Measurements from ENCODE around the gene BMP7.

BMP7 gene

GRCh38 chr20:57166568-57167291 is 99.7 kb downstream of the BMP7 start:
- Histone ChIP-seq H3K79me1 (ENCODE audit: low read length) (no peaks in the 10 kb centered on the region), H3K9ac (ENCODE audit: low read length) (no peak overlapping the region), H3K36me3 (ENCODE audit: control insufficient read depth in 1 of 2, insufficient read depth in 2 of 2, low read length in 2 of 2) (no peaks in the 10 kb centered on the region), H3K23ac (ENCODE audit: low read length) (no peak overlapping the region), H2AK5ac (ENCODE audit: low read length) (no peak overlapping the region), H2BK5ac (ENCODE audit: low read depth, low read length, poor library complexity) (no peak overlapping the region), H4K12ac (ENCODE audit: low read depth, low read length) (no peak overlapping the region), H3K79me2 (ENCODE audit: control insufficient read depth, insufficient read depth, low read length, poor library complexity) (no peaks in the 10 kb centered on the region), H3K4me2 (ENCODE audit: low read length) (no peak overlapping the region), H3K18ac (ENCODE audit: low read length) (no peak overlapping the region), H3K9me3 (ENCODE audit: insufficient read depth, low read depth, low read length) (peaks cover 6% of the 10 kb centered on the region), H2BK12ac (ENCODE audit: low read length) (no peak overlapping the region), H4K91ac (ENCODE audit: low read depth, low read length) (no peak overlapping the region), H2AFZ (ENCODE audit: insufficient read depth, low read length, poor library complexity) (no peak overlapping the region), H3K4me1 (ENCODE audit: control insufficient read depth in 1 of 2, insufficient read depth in 2 of 2, low read length in 2 of 2) (peaks cover 0 to 10% of the 10 kb centered on the region in 2 experiments), H3K4ac (ENCODE audit: low read depth, low read length) (no peak overlapping the region), H3K14ac (ENCODE audit: low read length) (no peak overlapping the region), H4K8ac (ENCODE audit: low read depth, low read length) (no peak overlapping the region), H3K27me3 (ENCODE audit: insufficient read depth, low read length) (no peaks in the 10 kb centered on the region), H3K27ac (ENCODE audit: low read depth, low read length) (no peak overlapping the region), H3K4me3 (ENCODE audit: low read depth, low read length) (no peak overlapping the region), H2BK120ac (ENCODE audit: insufficient read depth, low read length, poor library complexity) (no peak overlapping the region)
- DNase-seq, result peak; percentile 96
- no CpG with 5 or more reads among the region's 18 CpGs for WGBS (ENCODE audit: extremely low coverage, insufficient coverage, insufficient read length)

DNA sequence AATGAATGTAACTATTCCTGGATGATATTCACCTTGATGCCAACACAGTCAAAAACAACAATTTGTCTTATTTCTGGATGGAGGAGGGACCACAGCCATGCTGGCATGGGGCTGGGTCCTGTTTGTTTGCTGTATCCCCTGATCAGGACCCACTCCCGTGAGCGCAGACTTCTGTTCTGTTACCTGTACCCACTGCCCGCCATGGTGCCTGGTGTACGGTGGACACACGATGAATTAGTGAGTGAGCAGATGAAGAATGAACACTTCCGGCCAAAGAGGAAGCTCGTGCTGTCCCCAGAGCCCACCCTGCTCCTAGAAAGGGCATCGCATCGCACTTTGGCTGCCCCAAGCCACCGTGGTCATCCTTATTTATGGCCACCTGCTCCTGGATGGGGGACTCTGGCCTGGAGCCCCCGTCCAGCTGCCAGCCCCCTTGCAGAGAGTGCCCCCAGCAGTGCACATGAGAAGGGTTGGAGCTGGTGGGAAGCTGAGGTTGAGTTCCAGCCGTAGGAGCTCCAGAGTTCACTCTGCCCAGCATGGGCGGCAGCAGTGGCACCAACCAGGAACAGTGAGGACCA is 100.9 kb downstream of the BMP7 start:
- no peaks in the 10 kb centered on the region for H3K79me1 ChIP-seq (ENCODE audit: low read length)
- H3K27me3 ChIP-seq (ENCODE audit: insufficient read depth, low read length), result no peaks in the 10 kb centered on the region
- H3K9ac ChIP-seq (ENCODE audit: low read length), result no peak overlapping the region
- no peak overlapping the region for H4K91ac ChIP-seq (ENCODE audit: low read depth, low read length)
- H3K4ac ChIP-seq (ENCODE audit: low read depth, low read length), result no peak overlapping the region
- H3K23ac ChIP-seq (ENCODE audit: low read length), result no peak overlapping the region
- no peak overlapping the region for H2BK120ac ChIP-seq (ENCODE audit: insufficient read depth, low read length, poor library complexity)
- no peak overlapping the region for H3K27ac ChIP-seq (ENCODE audit: low read depth, low read length)
- no peak overlapping the region for H3K4me2 ChIP-seq (ENCODE audit: low read length)
- no peak overlapping the region for H2BK12ac ChIP-seq (ENCODE audit: low read length)
- peaks cover 0 to 10% of the 10 kb centered on the region in 2 experiments for H3K4me1 ChIP-seq (ENCODE audit: control insufficient read depth in 1 of 2, insufficient read depth in 2 of 2, low read length in 2 of 2)
- no peak overlapping the region for H4K8ac ChIP-seq (ENCODE audit: low read depth, low read length)
- no peak overlapping the region for H3K14ac ChIP-seq (ENCODE audit: low read length)
- H3K18ac ChIP-seq (ENCODE audit: low read length), result no peak overlapping the region
- no peaks in the 10 kb centered on the region for H3K79me2 ChIP-seq (ENCODE audit: control insufficient read depth, insufficient read depth, low read length, poor library complexity)
- no peaks in the 10 kb centered on the region for H3K36me3 ChIP-seq (ENCODE audit: control insufficient read depth in 1 of 2, insufficient read depth in 2 of 2, low read length in 2 of 2)
- no peak for DNase-seq
- H4K12ac ChIP-seq (ENCODE audit: low read depth, low read length), result no peak overlapping the region
- no peak overlapping the region for H3K4me3 ChIP-seq (ENCODE audit: low read depth, low read length)
- no peak overlapping the region for H2BK5ac ChIP-seq (ENCODE audit: low read depth, low read length, poor library complexity)
- no peak overlapping the region for H2AK5ac ChIP-seq (ENCODE audit: low read length)
- peaks cover 6% of the 10 kb centered on the region for H3K9me3 ChIP-seq (ENCODE audit: insufficient read depth, low read depth, low read length)
- no peak overlapping the region for H2AFZ ChIP-seq (ENCODE audit: insufficient read depth, low read length, poor library complexity)
- WGBS (ENCODE audit: extremely low coverage, insufficient coverage, insufficient read length), result no CpG with 5 or more reads among the region's 13 CpGs

DNA sequence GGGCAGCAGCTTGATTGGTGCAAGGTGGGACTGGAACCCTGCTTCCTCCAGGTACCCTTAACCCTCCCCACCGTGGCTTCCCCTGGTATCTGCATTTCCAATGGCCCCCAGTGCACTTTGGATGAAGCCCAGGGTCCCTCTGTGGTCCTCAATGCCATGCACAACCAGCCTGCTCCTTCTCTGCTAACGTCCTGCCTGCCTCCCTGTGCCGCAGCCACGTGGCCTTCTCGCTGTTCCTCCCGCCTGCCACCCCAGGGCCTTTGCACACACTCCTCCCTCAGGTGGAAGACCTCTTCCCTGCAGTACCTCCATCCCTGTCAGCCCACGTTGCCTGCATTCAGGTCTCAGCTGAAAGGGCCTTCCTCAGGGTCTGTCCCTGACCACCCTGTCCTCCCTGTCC is 101.6 kb downstream of the BMP7 start:
- no peak for DNase-seq
- Histone ChIP-seq H2BK120ac (ENCODE audit: insufficient read depth, low read length, poor library complexity) (no peak overlapping the region), H3K18ac (ENCODE audit: low read length) (no peak overlapping the region), H3K9ac (ENCODE audit: low read length) (no peak overlapping the region), H3K79me1 (ENCODE audit: low read length) (no peaks in the 10 kb centered on the region), H3K79me2 (ENCODE audit: control insufficient read depth, insufficient read depth, low read length, poor library complexity) (no peaks in the 10 kb centered on the region), H2BK12ac (ENCODE audit: low read length) (no peak overlapping the region), H3K4ac (ENCODE audit: low read depth, low read length) (no peak overlapping the region), H3K27ac (ENCODE audit: low read depth, low read length) (no peak overlapping the region), H4K12ac (ENCODE audit: low read depth, low read length) (no peak overlapping the region), H3K4me3 (ENCODE audit: low read depth, low read length) (no peak overlapping the region), H2AFZ (ENCODE audit: insufficient read depth, low read length, poor library complexity) (no peak overlapping the region), H3K4me2 (ENCODE audit: low read length) (no peak overlapping the region), H4K91ac (ENCODE audit: low read depth, low read length) (no peak overlapping the region), H4K8ac (ENCODE audit: low read depth, low read length) (no peak overlapping the region), H3K4me1 (ENCODE audit: control insufficient read depth in 1 of 2, insufficient read depth in 2 of 2, low read length in 2 of 2) (peaks cover 0 to 10% of the 10 kb centered on the region in 2 experiments), H3K36me3 (ENCODE audit: control insufficient read depth in 1 of 2, insufficient read depth in 2 of 2, low read length in 2 of 2) (no peaks in the 10 kb centered on the region), H3K9me3 (ENCODE audit: insufficient read depth, low read depth, low read length) (peaks cover 6% of the 10 kb centered on the region), H3K23ac (ENCODE audit: low read length) (no peak overlapping the region), H2AK5ac (ENCODE audit: low read length) (no peak overlapping the region), H3K27me3 (ENCODE audit: insufficient read depth, low read length) (no peaks in the 10 kb centered on the region), H3K14ac (ENCODE audit: low read length) (no peak overlapping the region), H2BK5ac (ENCODE audit: low read depth, low read length, poor library complexity) (no peak overlapping the region)
- no CpG with 5 or more reads among the region's 7 CpGs for WGBS (ENCODE audit: extremely low coverage, insufficient coverage, insufficient read length)

- Histone ChIP-seq H3K14ac (ENCODE audit: low read length) (no peak overlapping the region), H2BK120ac (ENCODE audit: insufficient read depth, low read length, poor library complexity) (no peak overlapping the region), H2BK12ac (ENCODE audit: low read length) (no peak overlapping the region), H2BK5ac (ENCODE audit: low read depth, low read length, poor library complexity) (no peak overlapping the region), H4K12ac (ENCODE audit: low read depth, low read length) (no peak overlapping the region), H3K9ac (ENCODE audit: low read length) (no peak overlapping the region), H4K8ac (ENCODE audit: low read depth, low read length) (no peak overlapping the region), H3K4me1 (ENCODE audit: control insufficient read depth in 1 of 2, insufficient read depth in 2 of 2, low read length in 2 of 2) (peaks cover 0 to 8% of the 10 kb centered on the region in 2 experiments), H3K36me3 (ENCODE audit: control insufficient read depth in 1 of 2, insufficient read depth in 2 of 2, low read length in 2 of 2) (no peaks in the 10 kb centered on the region), H3K23ac (ENCODE audit: low read length) (no peak overlapping the region), H3K4ac (ENCODE audit: low read depth, low read length) (no peak overlapping the region), H3K27ac (ENCODE audit: low read depth, low read length) (no peak overlapping the region), H2AK5ac (ENCODE audit: low read length) (no peak overlapping the region), H4K91ac (ENCODE audit: low read depth, low read length) (no peak overlapping the region), H3K79me1 (ENCODE audit: low read length) (no peaks in the 10 kb centered on the region), H2AFZ (ENCODE audit: insufficient read depth, low read length, poor library complexity) (no peak overlapping the region), H3K9me3 (ENCODE audit: insufficient read depth, low read depth, low read length) (peaks cover 4% of the 10 kb centered on the region), H3K18ac (ENCODE audit: low read length) (no peak overlapping the region), H3K79me2 (ENCODE audit: control insufficient read depth, insufficient read depth, low read length, poor library complexity) (no peaks in the 10 kb centered on the region), H3K4me2 (ENCODE audit: low read length) (no peak overlapping the region), H3K4me3 (ENCODE audit: low read depth, low read length) (no peak overlapping the region), H3K27me3 (ENCODE audit: insufficient read depth, low read length) (no peaks in the 10 kb centered on the region)
- WGBS (ENCODE audit: extremely low coverage, insufficient coverage, insufficient read length), result no CpG with 5 or more reads among the region's 2 CpGs
- no peak for DNase-seq
These were observed 103.4 kb downstream of the BMP7 start for GRCh38 chr20:57163041-57163440.
